ENCODE data around the gene THAP4.

DNA sequence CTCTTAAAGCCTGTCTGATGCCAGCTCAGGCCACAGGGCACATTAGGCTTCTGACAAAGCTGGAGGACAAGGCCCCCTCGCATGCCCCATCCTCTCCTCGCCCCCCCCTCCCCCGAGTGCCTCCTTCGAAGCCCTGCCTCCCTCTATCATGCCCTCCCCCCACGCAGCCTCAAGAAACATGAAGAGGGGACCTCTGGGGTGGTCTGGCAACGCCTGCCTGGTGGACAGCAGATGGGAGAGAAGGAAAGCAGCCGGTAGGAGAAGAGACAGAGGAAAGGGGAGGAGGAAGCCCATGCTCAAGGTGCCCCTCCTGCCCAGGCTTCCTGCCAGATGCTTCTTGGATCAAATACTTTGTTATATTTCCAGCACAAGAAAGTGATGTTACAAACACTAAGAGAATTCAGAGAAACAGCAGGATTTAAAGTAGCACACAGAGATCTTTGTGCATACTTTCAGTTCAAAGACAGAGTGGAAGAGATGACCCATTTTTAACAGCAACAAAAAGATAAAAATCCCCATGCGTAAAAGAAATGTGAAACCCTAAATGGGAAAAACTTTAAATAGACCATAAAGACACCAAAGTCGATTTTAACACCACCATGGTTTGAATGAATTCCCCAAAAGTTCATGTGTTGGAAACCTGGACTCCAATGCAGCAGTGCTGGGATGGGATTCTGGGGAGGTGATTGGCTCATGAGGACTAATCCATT lies 59.4 kb downstream of the THAP4 start:
- TF ChIP-seq POLR2AphosphoS5 (IDR thresholded peaks at IDR 0.05; ENCODE audit: borderline replicate concordance, low read depth, low read length) (no peak), EZH2 (IDR thresholded peaks at IDR 0.05) (no peak), FOXP2 (optimal IDR thresholded peaks at IDR 0.05; ENCODE audit: control extremely low read depth, extremely low read length, insufficient read depth) (no peak)

All from SK-N-MC (cell line).